Right hindlimb (tissue), 1 donor: ENCODE data around the gene RB1.
"Not testable (repeated sequence)": the region's sequence is repeated elsewhere in the genome, so short reads cannot be mapped to it uniquely, and the experiment has no call there.

Experiments used
- DNase-seq: peaks from one replicate; pipeline ENCODE4 v3.0.0-alpha.2; 2018

Gene RB1

GRCh38 chr13:48355524-48355923 is 52.0 kb downstream of the RB1 start:
- not testable (repeated sequence) for DNase-seq

DNA sequence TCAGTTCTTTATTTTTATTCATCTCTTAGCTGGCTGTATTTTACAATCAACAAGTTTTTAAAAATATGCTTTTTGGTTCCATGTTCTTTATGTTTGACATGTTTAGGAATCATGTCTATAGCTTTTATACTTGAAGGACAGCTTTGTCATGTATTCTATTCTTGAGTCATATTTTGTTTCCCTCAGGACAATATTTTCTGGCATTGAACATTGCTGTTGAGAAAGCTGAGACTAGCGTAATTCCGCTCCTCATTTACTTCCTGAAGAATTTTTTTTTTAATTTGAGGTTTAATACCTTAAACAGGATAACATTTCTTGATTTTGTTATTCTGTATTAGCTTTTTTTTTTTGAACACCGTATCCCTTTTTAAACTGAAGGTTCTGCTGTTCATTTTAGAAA is 53.2 kb downstream of the RB1 start:
- DNase-seq, result no peak

GRCh38 chr13:48369988-48370387 is 66.4 kb downstream of the RB1 start:
- no peak for DNase-seq

DNA sequence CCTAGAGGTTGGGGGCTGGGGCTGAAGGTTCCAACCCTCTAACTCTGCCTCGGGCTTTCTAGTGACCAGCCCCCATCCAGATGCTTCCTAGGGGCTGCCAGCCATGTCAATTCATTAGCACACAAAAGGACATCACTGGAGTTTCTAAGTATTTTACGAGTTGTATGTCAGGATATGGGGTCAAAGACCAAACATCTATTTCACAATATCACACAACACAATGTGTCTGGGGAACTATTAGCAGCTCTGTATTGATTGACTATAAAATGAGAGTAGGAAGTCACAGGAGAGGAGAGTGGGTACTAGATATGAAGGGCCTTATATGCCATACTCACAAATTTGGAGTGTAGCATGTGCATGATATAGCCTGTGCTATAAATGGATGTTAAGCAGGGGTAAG is 67.3 kb downstream of the RB1 start:
- DNase-seq, result no peak

GRCh38 chr13:48377857-48378256 is 74.3 kb downstream of the RB1 start:
- no peak for DNase-seq

DNA sequence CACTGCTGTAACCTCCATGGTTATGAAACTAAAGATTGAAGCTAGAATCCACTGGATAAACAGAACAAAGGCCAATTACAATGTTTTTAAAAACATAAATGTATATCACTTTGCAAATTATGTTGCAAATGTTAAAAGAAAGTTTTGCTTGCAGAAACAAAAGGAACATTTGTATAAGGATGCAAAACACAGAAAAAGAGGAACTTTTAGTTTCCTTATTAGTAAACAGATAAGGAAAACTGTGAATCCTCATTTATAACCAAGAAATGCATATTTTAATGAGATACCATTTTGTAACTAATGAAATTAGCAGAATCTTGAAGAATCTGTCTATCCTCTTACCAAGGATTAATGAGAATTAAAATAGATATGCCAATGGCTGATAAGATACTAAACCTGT is 77.0 kb downstream of the RB1 start:
- DNase-seq, result no peak

- no peak for DNase-seq
Observed at GRCh38 chr13:48383384-48383783, 79.8 kb downstream of the RB1 start.

DNA sequence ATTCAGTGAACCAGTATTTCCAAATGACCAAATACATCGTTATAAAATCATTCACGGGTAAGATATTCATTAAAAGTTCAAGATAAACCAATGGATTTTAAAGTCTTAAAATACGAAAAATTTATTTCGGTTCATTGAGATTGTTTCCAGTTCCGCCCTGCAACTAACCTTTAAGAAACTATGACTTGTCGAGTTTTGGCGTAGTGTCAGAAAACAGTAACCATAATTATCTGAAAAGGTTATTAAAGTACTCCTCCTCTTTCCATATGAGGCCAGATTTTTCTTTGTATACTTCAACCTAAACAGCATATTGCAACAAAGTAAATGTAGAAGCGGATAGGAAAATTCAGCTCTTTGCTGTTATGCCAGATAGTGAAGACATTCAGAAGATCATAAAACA is 83.3 kb downstream of the RB1 start:
- DNase-seq, result no peak

GRCh38 chr13:48391257-48391656 is 87.7 kb downstream of the RB1 start:
- no peak for DNase-seq

GRCh38 chr13:48393030-48393697 is 89.6 kb downstream of the RB1 start:
- no peak for DNase-seq

DNA sequence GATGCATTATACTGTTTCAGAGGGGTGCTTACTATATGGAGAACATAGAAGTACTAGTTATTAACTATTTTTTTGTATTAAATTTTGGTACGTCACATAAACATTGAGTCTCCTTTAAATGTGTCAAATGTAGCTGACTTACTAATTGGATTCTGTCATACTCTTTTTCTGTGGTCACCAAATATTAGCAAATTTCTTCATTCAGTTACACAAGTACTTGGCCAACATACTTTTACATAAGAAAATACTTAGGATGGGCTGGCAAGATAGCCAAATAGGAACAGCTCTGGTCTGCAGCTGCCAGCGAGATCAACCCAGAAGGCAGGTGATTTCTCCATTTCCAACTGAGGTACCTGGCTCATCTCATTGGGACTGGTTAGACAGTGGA is 90.1 kb downstream of the RB1 start:
- no peak for DNase-seq

DNA sequence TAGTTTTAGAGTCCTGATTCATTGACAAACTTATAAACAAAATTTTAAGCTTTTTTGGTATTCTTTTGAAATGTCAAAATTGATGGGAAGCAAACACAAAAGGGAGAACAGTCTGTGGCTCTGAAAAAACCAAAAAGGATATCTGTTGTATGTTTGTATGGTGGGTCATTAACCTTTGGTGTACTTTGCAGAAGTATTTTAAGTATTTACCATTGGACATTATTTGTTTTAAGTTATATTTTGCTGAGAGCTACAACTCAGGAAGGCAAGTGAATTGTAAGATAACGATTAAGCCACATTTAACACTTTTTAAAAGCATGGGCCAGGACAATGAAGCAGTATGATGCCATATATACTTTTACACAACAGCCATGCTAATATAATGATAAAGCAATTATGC is 94.2 kb downstream of the RB1 start:
- no peak for DNase-seq

DNA sequence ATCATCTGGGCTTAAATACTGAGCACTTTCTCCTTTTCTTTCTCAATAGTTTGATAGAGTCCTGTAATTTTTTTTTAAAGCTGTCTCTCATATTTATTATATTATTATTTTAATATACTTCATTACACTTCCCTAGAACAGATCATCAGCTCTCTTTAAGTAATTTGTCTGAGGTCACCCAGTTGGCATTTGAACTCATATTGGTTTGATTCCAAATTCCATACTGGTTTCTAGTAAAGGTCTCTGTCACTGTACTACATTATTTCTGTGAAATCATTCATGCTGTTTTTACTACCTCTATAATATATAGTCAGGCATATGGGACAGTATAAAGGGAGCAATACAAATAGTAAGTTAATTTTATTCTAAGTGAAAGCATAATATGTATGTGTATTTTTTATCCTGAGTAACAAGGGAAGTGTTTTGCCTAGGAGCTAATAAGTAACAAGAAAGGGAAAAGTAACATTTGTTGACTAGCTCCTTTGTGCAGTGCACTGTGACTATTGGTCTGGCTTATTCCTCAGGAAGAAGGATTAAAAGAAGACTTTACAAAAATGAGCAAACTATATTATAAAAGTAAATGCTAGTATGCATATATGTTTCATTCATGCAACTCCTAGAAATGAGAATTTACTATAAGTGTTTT is 95.0 kb downstream of the RB1 start:
- DNase-seq, result no peak

- DNase-seq, result no peak
Observed at GRCh38 chr13:48400090-48400694, 96.6 kb downstream of the RB1 start.

GRCh38 chr13:48400850-48401291 is 97.3 kb downstream of the RB1 start:
- DNase-seq, result no peak

DNA sequence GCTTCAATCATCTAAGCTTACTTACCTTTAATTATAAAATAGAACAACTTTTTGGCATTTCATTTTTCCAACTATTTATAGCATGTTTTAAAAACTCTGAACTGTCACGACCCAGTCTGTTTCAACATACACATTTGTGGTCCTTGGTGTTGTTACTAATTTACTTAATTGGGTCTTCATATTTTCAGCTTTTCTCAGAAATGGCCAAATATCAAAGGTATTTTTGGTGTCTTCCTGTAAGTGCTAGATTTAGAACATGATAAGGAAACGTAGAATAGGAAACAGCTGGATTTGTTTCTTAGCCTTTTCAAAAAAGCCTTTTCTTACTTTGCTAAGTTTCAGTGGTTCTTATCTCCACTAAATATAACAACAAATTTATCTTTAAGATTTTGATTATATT is 97.9 kb downstream of the RB1 start:
- DNase-seq, result no peak

GRCh38 chr13:48402325-48402932 is 98.9 kb downstream of the RB1 start:
- no peak for DNase-seq

DNA sequence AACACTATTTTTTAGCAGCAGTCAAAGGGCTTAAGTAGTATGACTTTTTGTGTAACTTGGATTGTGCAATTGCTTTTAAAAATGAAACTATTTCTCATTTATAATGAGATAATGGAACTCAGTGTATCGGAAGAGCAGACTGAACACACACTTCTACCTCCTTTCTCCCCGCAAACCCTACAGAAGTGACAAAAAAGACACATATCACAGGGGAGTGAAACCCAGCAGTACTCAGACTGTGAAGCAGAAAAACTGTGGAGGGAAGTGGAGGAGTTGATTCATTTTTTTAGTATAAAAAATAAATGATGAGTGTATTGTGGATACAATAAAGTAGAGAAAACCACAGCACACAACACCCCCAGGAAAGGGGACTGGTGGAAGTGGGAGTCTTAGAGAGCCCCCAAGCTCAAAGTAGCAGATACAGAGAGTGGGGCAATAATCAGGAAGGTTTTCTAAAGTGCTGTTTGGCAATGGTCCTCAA is 99.6 kb downstream of the RB1 start:
- DNase-seq, result no peak

- DNase-seq, result no peak
Observed at GRCh38 chr13:48403913-48404312, 100.4 kb downstream of the RB1 start.

- DNase-seq, result no peak
Observed at GRCh38 chr13:48404952-48405351, 101.4 kb downstream of the RB1 start.

DNA sequence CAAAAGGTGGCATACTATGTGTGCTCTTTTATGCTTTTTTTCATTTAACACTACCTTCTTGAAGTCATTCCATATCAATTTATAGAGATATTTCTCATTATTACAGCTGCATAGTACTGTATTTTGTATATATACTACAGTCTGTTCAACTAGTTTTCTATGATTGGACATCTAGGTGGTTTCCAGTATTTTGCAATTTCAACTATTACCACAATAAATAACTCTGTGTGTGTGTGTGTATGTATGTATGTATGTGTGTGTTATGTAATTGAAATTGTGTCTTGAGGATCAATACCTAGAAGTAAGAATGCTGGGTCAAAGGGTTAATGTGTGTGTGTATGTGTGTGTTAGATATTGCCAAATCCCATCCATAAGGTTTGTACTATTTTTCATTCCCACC is 102.3 kb downstream of the RB1 start:
- DNase-seq, result no peak

- DNase-seq, result no peak
Observed at GRCh38 chr13:48410199-48410598, 106.6 kb downstream of the RB1 start.

DNA sequence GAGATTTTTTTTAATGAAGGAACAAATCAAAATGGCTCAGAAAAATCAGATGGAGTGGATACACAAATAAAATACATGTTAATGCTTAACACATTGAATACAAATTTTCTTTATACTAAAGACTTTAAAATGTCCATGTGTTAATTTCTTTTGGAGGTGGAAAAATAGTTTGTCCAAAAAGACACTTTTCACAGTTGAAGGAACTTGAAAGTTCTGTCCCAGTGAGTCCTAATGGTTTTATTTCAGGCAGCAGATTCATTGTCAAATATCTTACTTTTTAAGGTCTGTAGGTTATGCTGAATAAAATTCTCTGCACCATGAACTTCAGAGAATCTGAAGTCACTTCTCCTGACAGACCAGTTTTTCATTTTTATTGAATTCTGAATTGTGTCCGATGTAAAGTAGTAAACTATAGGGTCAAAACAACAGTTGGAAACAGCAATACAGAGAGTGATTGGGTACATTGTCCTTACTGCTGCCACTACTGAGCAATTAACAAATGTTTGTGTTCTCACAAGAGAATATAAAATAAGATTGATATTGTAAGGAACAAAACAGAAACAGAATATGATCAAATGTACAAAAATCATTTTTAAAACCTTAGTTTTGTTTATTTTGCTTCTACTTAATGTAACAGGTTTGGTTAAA is 107.7 kb downstream of the RB1 start:
- no peak for DNase-seq
